Measurements from ENCODE around the gene SHOC2. TPM values are rescaled to one million over a fixed set of nuclear protein-coding genes. Genes with fewer than 3 reads are reported as not detected.

SHOC2 gene
- total and polyA plus RNA-seq, 2 of the 13 experiments (the other 11 are each of a cell fraction or from before 2014, with no cell fraction given): 8.6 to 25.5 TPM

DNA sequence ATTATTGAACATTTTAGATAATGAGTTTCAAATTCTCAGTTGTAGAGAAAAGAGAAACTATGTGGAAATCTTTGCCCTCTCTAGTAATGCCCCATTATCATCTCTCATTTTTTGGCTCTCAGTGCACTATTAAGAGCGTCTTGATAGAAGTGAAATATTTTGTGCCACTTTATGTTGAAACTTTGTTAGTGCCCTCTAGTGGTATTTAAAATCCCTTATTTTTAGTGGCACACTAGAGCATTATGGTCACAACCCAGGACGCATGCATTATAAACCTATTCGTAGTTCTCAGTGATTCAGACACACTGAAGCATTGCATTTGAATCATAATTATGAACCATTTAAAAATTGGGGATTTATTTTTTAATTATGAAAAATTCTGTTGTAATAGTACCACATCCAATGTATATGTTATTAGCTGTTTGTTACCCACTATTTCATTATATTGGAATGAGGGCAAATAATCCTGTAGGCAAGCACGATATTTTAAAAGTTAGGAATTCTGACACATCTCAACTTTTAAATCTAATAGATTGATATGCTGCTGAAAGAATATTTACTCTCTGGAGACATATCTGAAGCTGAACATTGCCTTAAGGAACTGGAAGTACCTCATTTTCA is 25.7 kb upstream of the SHOC2 start:
- DNase-seq (ENCODE audit: low spot score) (peak; percentile 34), FAIRE-seq (peak; percentile 73), ATAC-seq (peak; percentile 73)
- peaks cover 12% of the 10 kb centered on the region for H3K4me1 ChIP-seq (ENCODE audit: insufficient read depth, low read length)
- no peak overlapping the region for H3K27ac ChIP-seq (ENCODE audit: extremely low read length, insufficient read depth, low read length)
- H3K4me2 ChIP-seq (ENCODE audit: low read depth, low read length): no peak overlapping the region
- ChIA-PET POLR2A (no interaction called here), CTCF (ENCODE audit: low intra/inter-chr PET ratio, low total read pairs) (interaction anchor here (1.0 to 2.4 kb wide), 4 partner anchors 89 to 283 kb away, joined by 3 to 25 read pairs (median 12); no protein-coding TSS in a partner anchor)
- in situ Hi-C loops (cut with HindIII; ENCODE audit: extremely low pct_ligation_motif_present, low pct_unique_long_range_greater_than_20kb): loop anchor here (5.0 to 25.0 kb wide), 2 partner anchors 146 to 281 kb away; no protein-coding TSS in a partner anchor
- H2AFZ ChIP-seq (ENCODE audit: low read length): no peak overlapping the region
- H3K27me3 ChIP-seq (ENCODE audit: control insufficient read depth in 1 of 2, insufficient read depth in 2 of 2, low read length in 2 of 2): no peaks in the 10 kb centered on the region
- no TSS peak for BruUV-seq (replicated peaks)
- intact Hi-C loops (cut with micrococcal nuclease; ENCODE audit: unreplicated experiment): loop anchor here (1.0 to 5.0 kb wide), 3 partner anchors 89 to 416 kb away; no protein-coding TSS in a partner anchor
- H3K4me3 ChIP-seq (replicated peaks in 1 of 3; ENCODE audit: insufficient read depth in 1 of 3, low read depth in 2 of 3, low read length in 3 of 3): no peak overlapping the region
- no peaks in the 10 kb centered on the region for H3K79me2 ChIP-seq (ENCODE audit: insufficient read depth, low read length)
- H3K9me3 ChIP-seq (ENCODE audit: low read length): no peaks in the 10 kb centered on the region
- TF ChIP-seq, protein P1, sequence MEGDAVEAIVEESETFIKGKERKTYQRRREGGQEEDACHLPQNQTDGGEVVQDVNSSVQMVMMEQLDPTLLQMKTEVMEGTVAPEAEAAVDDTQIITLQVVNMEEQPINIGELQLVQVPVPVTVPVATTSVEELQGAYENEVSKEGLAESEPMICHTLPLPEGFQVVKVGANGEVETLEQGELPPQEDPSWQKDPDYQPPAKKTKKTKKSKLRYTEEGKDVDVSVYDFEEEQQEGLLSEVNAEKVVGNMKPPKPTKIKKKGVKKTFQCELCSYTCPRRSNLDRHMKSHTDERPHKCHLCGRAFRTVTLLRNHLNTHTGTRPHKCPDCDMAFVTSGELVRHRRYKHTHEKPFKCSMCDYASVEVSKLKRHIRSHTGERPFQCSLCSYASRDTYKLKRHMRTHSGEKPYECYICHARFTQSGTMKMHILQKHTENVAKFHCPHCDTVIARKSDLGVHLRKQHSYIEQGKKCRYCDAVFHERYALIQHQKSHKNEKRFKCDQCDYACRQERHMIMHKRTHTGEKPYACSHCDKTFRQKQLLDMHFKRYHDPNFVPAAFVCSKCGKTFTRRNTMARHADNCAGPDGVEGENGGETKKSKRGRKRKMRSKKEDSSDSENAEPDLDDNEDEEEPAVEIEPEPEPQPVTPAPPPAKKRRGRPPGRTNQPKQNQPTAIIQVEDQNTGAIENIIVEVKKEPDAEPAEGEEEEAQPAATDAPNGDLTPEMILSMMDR (CRISPR knock-in tag; IDR thresholded peaks at IDR 0.05): peak; percentile 65
- TF ChIP-seq NCOA2 (CRISPR knock-in tag; IDR thresholded peaks at IDR 0.05): no peak
- TF ChIP-seq STAG1 (CRISPR knock-in tag; IDR thresholded peaks at IDR 0.05): peak; percentile 72
- peak; percentile 71 for TF ChIP-seq SMC3 (IDR thresholded peaks at IDR 0.05; ENCODE audit: low read length)
- TF ChIP-seq, protein P2, sequence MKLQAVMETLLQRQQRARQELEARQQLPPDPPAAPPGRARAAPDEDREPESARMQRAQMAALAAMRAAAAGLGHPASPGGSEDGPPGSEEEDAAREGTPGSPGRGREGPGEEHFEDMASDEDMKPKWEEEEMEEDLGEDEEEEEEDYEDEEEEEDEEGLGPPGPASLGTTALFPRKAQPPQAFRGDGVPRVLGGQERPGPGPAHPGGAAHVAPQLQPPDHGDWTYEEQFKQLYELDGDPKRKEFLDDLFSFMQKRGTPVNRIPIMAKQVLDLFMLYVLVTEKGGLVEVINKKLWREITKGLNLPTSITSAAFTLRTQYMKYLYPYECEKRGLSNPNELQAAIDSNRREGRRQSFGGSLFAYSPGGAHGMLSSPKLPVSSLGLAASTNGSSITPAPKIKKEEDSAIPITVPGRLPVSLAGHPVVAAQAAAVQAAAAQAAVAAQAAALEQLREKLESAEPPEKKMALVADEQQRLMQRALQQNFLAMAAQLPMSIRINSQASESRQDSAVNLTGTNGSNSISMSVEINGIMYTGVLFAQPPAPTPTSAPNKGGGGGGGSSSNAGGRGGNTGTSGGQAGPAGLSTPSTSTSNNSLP (IDR thresholded peaks at IDR 0.05; ENCODE audit: low read depth, low read length): 0 out of 2 replicates have a peak, but pooled peaks have one; percentile 15
- peaks cover 3 to 31% of the 10 kb centered on the region in 2 experiments for H3K36me3 ChIP-seq (replicated peaks in 1 of 2; ENCODE audit: control insufficient read depth in 1 of 2, insufficient read depth in 2 of 2, low read length in 2 of 2)
- no peak overlapping the region for H3K9ac ChIP-seq (ENCODE audit: insufficient read depth, low read depth, low read length)
- 48% methylated on average over 4 of the region's 4 CpGs for WGBS (ENCODE audit: low lambda C conversion rate)
- peaks cover 3% of the 10 kb centered on the region; the same call in 1 of the 2 replicates for H4K20me1 ChIP-seq (ENCODE audit: insufficient read depth, low read length)
